ENCODE measurements around the gene FLT1.

DNA sequence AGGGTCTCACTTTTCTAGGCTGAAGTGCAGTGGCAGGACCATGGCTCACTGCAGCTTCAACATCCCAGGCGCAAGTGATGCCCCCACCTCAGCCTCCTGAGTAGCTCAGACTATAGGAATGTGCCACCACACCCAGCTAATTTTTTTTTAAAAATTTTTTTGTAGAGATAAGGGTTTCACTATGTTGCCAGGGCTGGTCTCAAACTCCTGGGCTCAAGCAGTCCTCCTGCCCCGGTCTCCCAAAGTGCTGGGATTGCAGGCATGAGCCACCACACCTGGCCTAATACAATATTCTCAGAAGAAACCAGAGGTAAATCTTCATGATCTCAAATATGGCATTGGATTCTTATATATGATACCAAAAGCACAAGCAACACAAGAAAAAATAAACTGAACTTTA, 47.7 kb downstream of the FLT1 start:
- TF ChIP-seq GATA2 (IDR thresholded peaks at IDR 0.05; ENCODE audit: low read depth, low read length) (no peak), GATA3 (IDR thresholded peaks at IDR 0.05; ENCODE audit: low read depth, low read length) (no peak)

Data from SH-SY5Y (cell line).